Measurements from ENCODE around the gene CLTC.

- TF ChIP-seq CTCF (IDR thresholded peaks at IDR 0.05 in 8 of 11, conservative IDR thresholded peaks at IDR 0.05 in 3 of 11) (no peak), POLR2A (IDR thresholded peaks at IDR 0.05) (no peak), POLR2AphosphoS5 (IDR thresholded peaks at IDR 0.05) (no peak)
These were observed 114.0 kb downstream of the CLTC start for GRCh38 chr17:59733697-59734096.

Measured in spleen (tissue), 7 donors.